HG03280 (cell line): ENCODE data around the gene SHANK1.
"Not testable (repeated sequence)": the region's sequence is repeated elsewhere in the genome, so short reads cannot be mapped to it uniquely, and the experiment has no call there.

ENCODE experiments used
- ATAC-seq: cut with Tn5 transposase; IDR thresholded peaks from one replicate; pipeline ENCODE4 v1.9.1; 2021; ENCODE audit warnings: mild to moderate bottlenecking, moderate library complexity; ENCODE audit not compliant: unreplicated experiment

The SHANK1 gene

DNA sequence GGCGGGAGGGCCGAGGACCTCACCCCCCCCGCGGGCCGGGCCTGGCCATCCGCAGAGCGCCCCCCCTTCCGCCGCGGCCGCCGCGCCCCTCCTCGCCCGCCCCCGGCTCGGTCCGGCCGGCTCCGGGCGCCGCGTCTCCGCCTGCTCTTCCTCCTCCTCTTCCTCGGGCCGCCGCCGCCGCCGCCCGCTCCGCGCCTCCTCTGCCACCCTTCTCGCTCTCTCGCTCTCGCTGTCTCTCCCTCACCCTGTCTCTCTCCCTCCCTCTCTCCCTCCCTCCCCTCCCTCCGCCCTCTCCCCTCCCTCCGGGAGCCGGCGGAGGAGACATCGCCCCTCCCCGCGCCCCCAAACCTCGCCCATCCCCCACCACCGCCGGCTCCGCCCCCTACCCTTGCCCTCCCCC, at the start of gene SHANK1:
TSS of gene SHANK1 (minus strand) at position 237 of the 400 bp plus-strand sequence. CDS start 2,883 bp downstream, outside the sequence.
- no peak for ATAC-seq

DNA sequence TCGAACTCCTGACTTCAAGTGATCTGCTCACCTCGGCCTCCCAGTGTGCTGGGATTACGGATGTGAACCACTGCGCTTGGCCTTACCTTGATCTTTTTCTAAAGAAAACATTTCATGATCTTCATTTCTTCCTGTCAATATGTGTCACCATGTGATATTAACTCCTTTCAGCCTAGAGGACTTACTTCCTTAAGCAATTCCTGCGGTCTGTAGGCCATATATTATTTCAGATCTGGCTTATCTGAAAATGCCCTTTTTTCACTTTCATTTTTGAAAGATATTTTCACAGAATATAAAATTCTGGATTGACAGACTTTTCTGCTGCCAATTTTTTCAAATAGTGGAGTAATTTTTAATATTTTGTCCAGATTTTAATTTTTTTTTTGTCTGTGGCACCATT, 48.7 kb upstream of the SHANK1 start:
- ATAC-seq, result no peak

DNA sequence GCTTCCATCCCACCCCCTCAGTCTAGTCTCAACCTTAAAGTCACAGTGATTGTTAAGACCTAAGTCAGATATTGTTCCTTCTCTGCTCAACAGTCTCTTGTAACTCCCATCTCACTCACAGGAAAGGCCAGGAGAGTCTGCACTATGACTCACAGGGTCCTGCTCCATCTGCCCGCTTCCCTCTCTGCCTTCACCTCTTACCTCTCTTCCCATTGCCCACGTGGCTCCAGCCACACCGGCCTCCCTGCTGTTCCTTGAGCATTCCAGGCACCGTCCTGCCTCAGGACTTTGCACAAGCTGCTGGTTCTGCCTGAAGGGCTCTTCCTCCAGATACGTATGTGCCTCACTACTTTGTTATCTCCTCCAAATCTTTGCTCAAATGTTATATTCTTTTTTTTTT, 47.7 kb upstream of the SHANK1 start:
- ATAC-seq, result not testable (repeated sequence)

DNA sequence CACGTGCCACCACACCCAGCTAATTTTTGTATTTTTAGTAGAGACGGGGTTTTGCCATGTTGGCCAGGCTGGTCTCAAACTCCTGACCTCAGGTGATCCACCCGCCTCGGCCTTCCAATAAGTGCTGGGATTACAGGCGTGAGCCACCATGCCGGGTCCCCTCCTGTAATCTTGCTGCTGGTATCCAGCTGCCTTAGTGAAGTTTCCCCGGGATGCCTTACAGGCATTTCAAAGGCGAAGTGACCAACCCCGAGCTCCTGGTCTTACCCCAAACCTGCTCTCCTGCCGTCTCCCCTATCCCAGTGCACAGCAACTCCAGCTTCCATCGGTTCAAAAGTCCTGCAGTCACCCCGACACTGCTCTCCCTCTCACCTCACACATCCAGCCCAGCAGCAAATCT, 47.1 kb upstream of the SHANK1 start:
- not testable (repeated sequence) for ATAC-seq

DNA sequence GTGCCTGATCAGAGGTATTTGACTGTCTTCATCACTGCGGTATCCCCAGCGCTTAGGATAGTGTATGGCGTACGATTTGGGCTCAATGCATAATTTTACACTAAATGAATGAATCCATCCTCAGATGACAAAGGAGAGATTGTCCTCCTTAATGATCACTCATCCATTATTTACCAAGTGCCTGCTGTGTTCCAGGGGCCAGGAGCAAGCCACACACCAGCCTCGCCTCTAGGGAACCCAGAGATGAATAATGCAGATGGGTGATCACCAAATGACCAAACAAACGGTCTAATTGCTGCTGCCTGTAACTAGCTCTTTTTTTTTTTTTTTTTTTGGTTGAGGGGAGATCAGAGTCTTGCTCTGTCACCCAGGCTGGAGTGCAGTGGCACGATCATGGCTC, 44.8 kb upstream of the SHANK1 start:
- ATAC-seq, result no peak

DNA sequence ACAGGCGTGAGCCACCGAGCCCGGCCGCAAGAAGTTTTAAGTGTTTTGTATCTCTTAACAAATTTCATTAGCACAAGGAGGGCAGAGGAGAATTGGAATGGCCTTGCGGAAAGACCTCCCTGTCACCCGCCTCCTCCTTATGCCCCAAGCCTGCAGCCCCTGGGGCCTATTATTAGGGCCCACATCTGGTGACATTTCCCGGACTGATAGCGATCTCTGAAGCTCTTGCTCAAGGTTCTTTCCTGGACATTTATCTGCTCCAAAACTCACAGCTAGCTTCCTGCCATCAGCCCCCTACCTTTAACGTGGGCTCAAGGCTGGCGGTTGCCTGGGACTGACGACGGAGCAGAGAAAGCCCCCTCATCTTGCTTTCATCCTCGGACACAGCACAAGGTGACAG, 43.9 kb upstream of the SHANK1 start:
- ATAC-seq, result not testable (repeated sequence)

DNA sequence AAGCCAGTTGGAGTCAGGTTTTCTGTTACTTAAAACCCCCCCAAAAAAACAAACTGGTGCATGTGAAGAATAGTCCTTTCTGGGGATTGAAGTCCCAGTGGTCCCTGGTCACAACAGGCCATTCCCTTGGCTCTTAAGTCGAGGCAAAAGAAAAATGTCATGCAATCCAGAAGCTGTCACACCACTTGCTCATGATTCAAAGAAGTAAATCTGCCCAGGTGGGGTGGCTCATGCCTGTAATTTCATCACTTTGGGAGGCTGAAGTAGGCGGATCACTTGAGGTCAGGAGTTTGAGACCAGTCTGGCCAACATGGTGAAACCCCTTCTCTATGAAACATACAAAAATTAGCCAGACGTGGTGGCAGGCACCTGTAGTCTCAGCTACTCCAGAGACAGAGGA, 41.9 kb upstream of the SHANK1 start:
- not testable (repeated sequence) for ATAC-seq

DNA sequence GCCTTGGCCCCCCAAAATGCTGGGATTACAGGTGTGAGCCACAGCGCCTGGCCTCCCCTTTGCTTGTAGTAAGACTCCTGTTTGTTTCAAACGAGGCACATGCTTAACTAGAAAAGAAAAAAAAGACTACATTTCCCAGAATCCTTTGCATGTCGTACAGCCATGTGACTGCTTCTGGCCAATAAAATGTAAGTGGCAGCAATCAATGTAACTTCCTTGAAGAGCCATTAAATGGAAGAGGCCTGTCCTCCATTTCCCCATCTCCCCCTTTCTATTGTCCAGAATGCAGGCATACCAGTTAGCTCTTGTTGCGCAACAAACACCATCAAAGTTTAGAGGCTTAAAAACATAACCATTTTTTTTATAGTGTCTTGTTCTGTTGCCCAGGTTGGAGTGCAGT, 40.3 kb upstream of the SHANK1 start:
- no peak for ATAC-seq

DNA sequence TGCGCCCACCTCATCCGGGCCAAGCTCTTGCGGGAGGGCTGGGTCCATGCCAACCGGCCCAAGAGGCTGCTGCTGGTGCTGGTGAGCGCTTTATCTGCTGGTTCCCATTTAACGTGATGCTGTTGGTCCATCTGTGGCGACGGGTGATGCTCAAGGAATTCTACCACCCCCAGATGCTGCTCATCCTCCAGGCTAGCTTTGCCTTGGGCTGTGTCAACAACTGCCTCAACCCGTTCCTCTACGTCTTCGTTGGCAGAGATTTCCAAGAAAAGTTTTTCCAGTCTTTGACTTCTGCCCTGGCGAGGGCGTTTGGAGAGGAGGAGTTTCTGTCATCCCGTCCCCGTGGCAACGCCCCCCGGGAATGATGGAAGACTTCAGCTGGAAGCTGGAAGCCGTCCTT, 39.5 kb upstream of the SHANK1 start:
- not testable (repeated sequence) for ATAC-seq

DNA sequence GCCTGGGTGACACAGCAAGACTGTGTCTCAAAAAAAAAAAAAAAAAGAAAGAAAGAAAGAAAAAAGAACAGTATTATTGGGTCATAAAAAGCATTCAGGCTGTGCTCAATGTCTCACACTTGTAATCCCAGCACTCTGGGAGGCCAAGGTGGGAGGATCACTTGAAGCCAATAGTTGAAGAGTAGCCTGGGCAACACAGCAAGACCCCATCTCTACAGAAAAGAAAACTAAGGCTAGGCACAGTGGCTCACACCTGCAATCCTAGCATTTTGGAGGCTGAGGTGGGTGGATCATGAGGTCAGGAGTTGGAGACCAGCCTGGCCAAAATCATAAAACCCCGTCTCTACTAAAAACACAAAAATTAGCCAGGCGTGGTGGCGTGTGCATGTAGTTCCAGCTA, 38.0 kb upstream of the SHANK1 start:
- not testable (repeated sequence) for ATAC-seq

DNA sequence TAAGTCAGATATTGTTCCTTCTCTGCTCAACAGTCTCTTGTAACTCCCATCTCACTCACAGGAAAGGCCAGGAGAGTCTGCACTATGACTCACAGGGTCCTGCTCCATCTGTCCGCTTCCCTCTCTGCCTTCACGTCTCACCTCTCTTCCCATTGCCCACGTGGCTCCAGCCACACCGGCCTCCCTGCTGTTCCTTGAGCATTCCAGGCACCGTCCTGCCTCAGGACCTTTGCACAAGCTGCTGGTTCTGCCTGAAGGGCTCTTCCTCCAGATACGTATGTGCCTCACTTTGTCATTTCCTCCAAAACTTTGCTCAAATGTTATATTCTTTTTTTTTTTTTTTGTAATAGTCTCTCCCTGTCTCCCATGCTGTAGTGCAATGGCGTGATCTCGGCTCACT, 36.6 kb upstream of the SHANK1 start:
- ATAC-seq, result not testable (repeated sequence)

DNA sequence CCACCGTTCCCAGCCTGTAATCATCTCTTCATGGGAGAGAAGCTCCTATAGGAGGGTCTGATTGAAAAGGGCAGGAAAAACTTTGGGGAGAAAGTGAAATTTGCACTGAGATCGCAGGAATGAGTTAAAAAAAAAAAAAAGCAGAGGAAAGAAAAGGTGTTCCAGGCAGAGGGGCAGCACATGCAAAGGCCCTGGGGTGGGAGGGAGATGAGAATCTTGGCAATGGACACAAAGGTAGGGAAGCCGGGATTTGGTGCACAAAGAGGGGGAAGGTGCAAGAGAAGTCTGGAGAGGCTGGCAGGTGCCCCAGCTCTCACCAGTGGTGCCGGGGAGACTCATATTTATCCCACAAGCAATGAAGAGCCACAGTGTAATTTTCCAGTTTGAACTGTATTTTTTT, 34.3 kb upstream of the SHANK1 start:
- ATAC-seq, result no peak

DNA sequence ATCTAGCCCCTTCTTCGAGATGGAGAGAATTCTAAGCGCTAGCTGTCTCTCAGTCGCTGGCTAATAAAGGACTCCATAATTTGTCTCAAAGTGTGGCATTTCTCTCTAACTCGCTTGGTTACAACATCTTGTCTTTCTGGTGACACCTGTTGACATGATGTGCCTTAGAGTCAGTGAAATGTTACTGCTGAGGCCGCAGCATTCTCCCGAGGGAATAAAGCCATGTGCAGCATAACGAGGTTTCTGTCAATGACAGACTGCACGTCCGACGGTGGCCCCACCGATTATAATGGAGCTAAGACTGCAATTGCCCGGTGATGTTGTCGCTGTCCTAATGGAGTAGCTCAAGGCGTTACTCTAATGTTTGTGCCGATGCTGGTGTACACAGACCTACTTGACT, 30.4 kb upstream of the SHANK1 start:
- ATAC-seq, result no peak

DNA sequence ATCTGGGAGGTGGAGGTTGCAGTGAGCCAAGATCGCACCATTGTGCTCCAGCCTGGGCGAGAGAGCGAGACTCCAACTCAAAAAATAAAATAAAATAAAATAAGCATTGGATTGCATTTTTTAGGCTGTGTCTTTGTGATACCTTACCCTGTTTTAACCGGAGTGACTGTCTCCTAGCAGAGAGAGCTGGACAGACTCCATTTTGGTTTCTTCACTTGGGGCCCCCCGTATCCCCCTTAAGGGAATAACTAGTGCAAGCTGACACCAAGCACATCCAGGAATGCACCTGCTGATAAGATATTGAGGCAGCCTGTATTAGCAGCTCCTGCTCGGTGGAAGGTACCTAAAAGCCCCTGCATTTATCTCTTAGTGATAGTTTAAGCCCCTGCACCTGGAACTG, 29.9 kb upstream of the SHANK1 start:
- no peak for ATAC-seq

DNA sequence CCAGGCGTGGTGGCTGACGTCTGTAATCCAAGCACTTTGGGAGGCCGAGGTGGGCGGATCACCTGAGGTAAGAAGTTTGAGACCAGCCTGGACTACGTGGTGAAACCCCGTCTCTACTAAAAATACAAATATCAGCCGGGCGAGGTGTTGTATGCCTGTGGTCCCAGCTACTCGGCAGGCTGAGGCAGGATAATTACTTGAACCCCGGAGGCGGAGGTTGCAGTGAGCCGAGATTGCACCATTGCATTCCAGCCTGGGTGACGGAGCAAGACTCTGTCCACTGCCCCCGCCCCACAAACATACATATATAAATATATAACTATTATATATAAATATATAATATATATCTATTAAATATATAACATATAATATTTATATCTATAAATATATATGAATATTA, 27.5 kb upstream of the SHANK1 start:
- not testable (repeated sequence) for ATAC-seq

DNA sequence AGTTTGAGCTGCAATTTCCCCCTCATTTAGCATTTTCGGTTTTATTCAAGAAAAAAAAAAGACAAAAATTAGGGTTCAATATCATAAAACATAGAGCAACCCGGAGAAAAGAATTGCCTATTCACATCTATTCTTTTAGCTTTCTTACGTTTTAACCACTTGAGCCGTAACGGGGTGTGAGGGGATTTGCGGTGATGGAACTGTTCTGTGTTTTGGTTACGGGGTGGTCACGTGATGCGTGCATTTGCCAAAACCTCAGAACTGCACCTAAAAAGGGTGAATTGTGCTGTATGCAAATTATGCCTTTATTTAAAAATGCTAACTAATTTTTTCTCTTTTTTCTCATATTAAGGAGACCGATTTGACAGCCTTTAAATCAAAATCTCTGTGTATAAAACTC, 25.6 kb upstream of the SHANK1 start:
- ATAC-seq, result no peak

DNA sequence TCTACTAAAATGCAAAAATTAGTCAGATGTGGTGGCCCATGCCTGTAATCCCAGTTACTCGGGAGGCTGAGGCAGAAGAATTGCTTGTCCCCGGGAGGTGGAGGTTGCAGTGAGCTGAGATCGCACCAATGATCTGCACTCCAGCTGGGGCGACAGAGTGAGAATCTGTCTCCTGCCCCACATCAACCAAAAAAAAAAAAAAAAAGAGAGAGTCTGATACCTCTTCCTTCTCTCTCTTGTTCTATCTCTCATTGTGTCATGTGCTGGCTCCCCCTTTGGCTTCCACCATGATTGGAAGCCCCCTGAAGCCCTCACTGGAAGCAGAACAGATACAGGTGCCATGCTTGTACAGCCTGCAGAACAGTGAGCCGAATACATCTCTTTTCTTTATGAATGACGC, 23.9 kb upstream of the SHANK1 start:
- no peak for ATAC-seq

DNA sequence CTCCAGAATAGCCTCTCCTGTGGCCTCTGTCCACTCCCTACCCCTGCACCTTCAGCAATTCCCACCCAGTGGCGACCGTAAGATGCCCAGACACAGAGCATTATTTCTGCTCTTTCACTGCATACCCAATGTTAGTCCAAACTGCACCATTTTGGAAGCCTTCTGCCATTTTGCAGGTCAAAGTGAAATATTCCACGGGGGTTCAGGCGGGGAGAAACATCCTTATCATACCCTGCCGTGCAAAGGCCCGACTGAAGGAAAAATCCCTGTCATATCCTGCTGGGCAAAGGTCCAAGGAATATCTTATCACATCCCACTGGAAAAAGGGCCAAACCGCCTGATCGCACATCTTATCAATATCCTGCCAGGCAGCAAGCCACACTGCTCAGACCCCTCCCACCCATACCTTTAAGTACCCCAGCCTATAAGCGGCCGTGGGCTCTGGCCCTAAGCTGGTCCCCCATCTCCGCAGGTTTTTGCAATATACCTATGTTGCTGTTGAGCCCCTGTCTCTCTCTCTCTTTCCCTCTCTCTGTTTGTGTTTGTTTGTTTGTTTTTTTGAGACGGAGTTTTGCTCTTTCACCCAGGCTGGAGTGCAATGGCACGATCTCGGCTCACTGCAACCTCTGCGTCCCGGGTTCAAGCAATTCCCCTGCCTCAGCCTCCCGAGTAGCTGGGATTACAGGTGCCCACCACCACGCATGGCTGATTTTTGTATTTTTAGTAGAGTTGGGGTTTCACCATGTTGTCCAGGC, 21.8 kb upstream of the SHANK1 start:
- ATAC-seq, result no peak

DNA sequence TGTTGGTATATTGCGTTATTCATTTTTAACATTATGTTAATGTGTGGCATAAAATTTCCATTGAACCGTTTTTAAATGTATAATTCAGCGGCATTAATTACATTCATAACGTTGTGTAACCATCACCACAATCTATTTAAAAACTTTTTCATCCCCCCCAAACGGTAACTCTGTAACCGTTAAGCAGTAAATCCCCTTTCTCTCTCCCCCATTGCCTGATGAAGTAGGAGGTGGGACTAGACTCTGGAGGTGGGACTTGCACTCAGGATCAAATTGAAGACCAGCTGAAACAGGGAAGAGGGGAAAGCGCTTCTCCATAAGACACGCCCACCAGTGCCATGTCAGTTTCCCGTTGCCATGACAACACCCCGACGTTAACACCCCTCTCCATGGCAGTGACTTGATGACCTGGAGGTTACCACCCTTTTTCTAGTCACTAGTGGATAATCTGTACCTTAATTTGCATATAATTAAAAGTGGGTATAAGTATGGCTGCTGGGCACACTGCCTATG, 20.4 kb upstream of the SHANK1 start:
- no peak for ATAC-seq

DNA sequence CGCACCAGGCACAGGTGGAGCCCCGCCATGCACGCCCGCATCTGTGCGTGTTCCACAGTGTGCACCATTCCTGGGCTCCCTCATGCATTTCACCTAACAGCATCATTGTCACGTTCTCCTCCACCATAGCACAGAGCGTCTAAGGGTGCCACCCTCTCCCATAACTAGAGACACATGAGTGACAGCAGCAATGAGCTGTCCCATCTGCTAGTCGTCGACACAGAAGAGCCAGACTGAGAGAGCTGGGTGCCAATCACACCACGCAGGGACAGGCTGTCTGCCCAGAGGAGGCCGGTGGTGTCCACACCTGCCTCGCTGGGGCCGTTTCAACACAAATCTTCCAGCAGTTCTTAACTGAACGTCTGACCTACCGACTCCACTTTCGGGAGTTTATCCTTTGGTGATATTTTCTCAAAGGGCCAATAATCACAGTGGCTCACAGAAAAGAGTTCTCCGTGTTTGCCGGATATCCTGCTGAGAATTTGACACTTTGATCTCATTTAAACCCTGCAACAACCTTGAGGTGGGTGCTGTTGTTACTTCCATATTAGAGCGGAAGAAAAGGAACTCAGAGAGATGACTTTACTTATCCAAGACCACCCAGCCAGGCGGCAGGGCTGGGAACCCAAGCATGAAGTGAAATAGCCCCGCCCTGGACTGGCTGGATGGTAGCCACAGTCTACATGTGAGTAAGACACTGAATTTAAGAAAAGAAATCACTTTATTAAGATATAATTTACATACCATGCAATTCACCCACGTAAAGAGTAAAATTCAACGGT, 19.7 kb upstream of the SHANK1 start:
- no peak for ATAC-seq

DNA sequence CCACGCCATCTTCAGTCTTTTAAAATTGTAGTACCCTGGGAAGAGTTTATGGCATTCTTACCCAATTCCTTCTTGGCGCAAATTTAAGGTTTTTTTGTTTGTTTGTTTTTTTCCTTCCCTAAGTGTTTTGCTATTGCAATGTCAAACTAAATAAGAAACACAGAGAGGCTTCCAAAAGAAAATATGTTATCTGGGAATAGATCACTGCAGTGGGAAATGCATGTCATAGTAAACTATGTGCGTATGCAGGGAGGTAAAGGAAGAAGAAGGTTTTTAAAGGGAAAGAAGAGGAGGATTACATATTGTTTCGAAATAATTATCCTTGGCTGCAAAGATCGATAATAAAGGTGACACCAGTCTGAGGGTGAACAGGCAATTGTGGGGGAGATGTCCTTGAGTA, 16.7 kb upstream of the SHANK1 start:
- no peak for ATAC-seq

DNA sequence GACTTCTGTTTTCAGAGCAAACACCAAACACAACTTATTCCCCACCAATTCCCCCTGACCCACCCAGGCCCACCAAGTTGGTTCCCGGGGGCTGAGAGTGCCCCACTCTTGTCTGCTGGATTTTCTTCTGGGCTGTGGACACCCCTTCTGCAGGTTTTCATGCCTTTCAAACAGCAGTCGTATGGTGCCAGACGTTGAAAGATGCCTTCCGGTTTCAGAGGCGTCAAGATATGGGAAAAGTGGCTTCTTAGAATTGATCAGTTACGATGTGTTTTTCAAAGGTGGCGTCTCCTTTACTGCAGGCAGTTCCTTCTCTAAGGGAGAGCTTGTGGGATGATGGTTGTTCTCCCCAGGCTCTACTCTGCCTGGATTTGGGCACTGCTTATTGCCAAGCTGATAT, 16.3 kb upstream of the SHANK1 start:
- no peak for ATAC-seq
